GM13976 (cell line): ENCODE measurements around the gene SGSM1.

Experiments
- DNase-seq: peaks from one replicate; pipeline ENCODE4 v3.0.0; 2012; ENCODE audit warnings: low spot score
- in situ Hi-C: fragments of 300-500 bp; cut with MboI; formaldehyde crosslinking; loops from one replicate; pipeline ENCODE4 v1.12.0; 2022; ENCODE audit warnings: low sequenced_read_pairs, mixed read lengths, inconsistent platforms; ENCODE audit not compliant: unreplicated experiment
- TF ChIP-seq, protein P1 (sequence below): IDR thresholded peaks from 2 replicates; pipeline ENCODE4 v1.5.1; 2012; ENCODE audit warnings: borderline replicate concordance, mild to moderate bottlenecking; ENCODE audit not compliant: insufficient read depth; ENCODE audit errors: extremely low read depth, missing control alignments, control extremely low read depth

Gene SGSM1

DNA sequence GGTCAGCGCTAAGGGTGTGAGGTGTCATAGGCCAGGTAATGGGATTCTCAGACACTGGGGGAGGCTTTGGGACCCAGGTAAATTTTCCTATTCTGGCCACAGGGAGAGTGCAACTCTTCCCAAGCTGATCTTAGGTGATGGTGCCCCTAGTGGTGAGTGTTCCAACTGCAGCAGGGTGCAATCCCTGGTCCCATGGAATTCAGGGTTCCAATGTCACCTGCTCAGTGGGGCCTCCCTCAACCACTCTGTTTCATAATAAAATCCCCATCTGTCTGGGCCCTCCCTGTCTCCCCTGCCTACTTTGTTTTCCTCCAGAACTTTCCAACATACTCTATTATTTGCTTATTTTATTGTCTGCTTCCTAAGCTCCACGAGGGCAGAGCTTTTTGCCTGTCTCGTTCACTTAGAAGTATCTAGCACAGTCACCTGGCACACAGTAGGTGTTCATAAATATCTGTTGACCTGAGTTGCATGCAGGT, 2.9 kb upstream of the SGSM1 start:
- in situ Hi-C loops = no loop called here
- peak; percentile 69 for DNase-seq
- TF ChIP-seq, protein P1, sequence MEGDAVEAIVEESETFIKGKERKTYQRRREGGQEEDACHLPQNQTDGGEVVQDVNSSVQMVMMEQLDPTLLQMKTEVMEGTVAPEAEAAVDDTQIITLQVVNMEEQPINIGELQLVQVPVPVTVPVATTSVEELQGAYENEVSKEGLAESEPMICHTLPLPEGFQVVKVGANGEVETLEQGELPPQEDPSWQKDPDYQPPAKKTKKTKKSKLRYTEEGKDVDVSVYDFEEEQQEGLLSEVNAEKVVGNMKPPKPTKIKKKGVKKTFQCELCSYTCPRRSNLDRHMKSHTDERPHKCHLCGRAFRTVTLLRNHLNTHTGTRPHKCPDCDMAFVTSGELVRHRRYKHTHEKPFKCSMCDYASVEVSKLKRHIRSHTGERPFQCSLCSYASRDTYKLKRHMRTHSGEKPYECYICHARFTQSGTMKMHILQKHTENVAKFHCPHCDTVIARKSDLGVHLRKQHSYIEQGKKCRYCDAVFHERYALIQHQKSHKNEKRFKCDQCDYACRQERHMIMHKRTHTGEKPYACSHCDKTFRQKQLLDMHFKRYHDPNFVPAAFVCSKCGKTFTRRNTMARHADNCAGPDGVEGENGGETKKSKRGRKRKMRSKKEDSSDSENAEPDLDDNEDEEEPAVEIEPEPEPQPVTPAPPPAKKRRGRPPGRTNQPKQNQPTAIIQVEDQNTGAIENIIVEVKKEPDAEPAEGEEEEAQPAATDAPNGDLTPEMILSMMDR = peak; percentile 76

- no peak for DNase-seq
- in situ Hi-C loops = no loop called here
- TF ChIP-seq, protein P1 = no peak
Measured at GRCh38 chr22:24806663-24807001, 621 bp downstream of the SGSM1 start.

- no peak for DNase-seq
- in situ Hi-C loops = no loop called here
- TF ChIP-seq, protein P1 = no peak
Measured at GRCh38 chr22:24807284-24807950, 1.4 kb downstream of the SGSM1 start.

GRCh38 chr22:24809331-24809730, 3.3 kb downstream of the SGSM1 start:
- TF ChIP-seq, protein P1 = no peak
- no peak for DNase-seq
- in situ Hi-C loops = no loop called here

DNA sequence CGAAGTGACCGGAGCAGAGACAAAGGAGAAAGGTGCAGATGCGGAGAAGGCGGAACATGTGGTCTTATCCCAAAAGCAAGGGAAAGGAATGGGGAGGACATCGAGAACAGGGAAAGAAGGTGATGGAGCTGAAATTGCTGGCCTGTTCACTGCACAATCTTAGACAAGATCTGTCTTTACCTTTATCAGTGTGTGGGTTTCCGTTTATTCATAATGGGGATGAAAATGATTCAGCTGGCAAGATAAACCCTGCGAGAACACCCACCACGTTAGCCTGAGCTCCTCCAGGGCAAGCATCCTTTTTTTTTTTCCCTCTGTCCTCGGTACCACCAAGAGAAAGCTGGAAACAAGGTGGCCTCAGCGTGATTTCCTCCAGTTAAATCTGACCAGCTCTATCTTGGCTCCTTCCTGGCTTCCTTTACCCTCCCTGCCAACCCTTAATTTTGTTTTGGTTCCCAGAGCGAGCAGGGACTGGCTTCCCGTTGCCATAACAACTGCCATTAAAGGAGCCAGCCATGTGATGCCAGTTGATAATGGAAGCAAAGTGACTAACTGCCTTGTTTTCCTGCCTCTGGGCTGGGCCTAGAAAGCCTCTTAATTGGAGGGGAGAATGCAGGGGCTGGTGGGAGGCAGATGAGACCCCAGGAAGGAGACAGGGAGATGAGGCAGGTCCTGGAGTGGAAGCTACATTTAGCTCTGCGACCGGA, 4.2 kb downstream of the SGSM1 start:
- TF ChIP-seq, protein P1 = no peak
- DNase-seq = no peak
- in situ Hi-C loops = no loop called here

GRCh38 chr22:24812950-24813775, 7.2 kb downstream of the SGSM1 start:
- TF ChIP-seq, protein P1 = no peak
- in situ Hi-C loops = no loop called here
- DNase-seq = no peak
